Retinal pigment epithelial cell (primary cell): ENCODE measurements around the gene CYFIP2.

Experiments
- DNase-seq: peaks from one replicate; pipeline ENCODE4 v3.0.0-alpha.2; 2010; ENCODE audit warnings: low read depth
- H3K4me3 ChIP-seq: 2 replicates; pipeline ENCODE4 v1.5.1; 2011; ENCODE audit warnings: mild to moderate bottlenecking, low read length, control low read depth, moderate library complexity
- CTCF ChIP-seq: conservative IDR thresholded peaks from 2 replicates; pipeline ENCODE4 v1.5.1; 2011; ENCODE audit warnings: low read depth, low read length, control low read depth, inconsistent platforms

CYFIP2 gene

GRCh38 chr5:157269761-157270272 lies 3.9 kb downstream of the CYFIP2 start:
- no peak for DNase-seq
- TF ChIP-seq CTCF: no peak
- H3K4me3 ChIP-seq: no peak overlapping the region

GRCh38 chr5:157270771-157271170 lies 4.8 kb downstream of the CYFIP2 start:
- DNase-seq: no peak
- no peak overlapping the region for H3K4me3 ChIP-seq
- TF ChIP-seq CTCF: no peak

- no peak for DNase-seq
- TF ChIP-seq CTCF: no peak
- no peak overlapping the region for H3K4me3 ChIP-seq
These were observed 5.9 kb downstream of the CYFIP2 start for GRCh38 chr5:157271740-157272271.

DNA sequence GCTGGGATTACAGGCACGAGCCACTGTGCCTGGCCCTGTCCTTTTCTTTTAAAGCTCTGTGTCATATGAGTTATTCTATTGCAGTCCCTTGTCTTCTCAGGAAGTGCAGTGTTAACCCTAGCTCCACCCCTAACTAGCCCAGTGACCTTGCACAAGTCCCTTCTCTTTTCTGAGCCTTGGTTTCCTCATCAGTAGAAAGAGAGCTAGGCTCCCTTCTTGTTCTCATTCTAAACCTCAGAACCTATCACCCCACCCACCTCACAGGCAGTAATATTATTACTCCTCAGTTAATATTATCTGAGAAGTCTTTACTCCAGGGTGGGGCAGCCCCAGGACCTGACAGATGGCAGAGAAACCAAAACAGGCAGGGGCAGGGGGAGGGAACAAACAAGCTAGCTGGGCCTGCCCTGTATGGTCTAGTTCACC lies 7.2 kb downstream of the CYFIP2 start:
- DNase-seq: no peak
- no peak for TF ChIP-seq CTCF
- H3K4me3 ChIP-seq: no peak overlapping the region

GRCh38 chr5:157275403-157275802 lies 9.5 kb downstream of the CYFIP2 start:
- DNase-seq: no peak
- H3K4me3 ChIP-seq: no peak overlapping the region
- no peak for TF ChIP-seq CTCF

DNA sequence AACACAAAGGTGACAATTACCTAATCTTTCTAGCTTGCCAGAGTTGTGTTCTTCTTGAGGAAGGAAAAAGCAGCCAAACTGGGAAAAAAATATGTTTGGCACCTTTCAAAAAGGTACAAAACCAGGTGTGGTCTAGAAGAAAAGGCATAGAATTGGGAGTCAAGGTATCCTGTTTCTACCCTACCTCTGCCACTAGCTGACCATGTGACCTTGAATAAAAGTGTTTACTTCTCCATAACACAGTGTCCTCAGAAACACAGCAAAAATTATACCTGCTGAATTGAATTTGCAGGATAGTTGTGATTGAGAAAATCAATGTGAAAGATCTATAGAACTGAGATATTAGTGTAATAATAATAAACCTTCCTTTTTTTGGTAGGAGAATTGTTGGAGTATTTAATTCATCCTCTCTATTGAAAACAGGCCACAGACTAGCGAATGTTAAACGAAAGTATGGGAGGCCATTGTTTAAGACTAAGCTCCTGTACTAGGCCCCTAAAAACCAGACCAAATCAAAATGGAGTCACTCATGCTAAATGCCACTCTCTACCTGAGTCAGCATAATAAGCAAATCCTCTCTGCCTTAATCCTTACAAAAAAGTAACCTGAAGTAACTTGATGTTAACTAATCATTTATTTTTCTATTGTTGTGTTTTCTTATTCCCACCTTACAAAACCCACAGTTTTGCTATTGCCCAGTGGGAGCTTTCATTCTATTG lies 12.6 kb downstream of the CYFIP2 start:
- H3K4me3 ChIP-seq: no peak overlapping the region
- TF ChIP-seq CTCF: no peak

More for the DNA sequence above, 12.6 kb downstream of the CYFIP2 start:
- no peak for DNase-seq
